ENCODE data around the gene PDE6A. TPM values are rescaled to one million over a fixed set of nuclear protein-coding genes. Genes with fewer than 3 reads are reported as not detected.

Gene PDE6A
- total RNA-seq, 1 experiment from 2014 or later = 2.6 TPM

DNA sequence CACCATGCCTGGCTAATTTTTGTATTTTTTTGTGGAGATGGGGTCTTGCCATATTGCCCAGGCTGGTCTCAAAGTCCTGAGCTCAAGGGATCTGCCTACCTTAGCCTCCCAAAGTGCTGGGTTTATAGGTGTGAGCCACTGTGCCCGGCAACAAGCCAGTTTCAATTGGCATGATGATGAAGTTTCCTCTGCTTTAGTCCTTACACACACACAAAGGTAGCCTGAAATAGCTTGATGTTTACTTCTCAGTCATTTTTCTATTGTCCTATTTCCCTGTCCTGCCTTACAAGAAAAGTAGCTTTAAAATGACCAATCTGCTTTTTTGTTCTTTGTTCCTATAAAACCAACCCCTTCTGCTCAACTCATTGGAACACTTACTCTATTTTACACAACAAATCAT lies 33.6 kb downstream of the PDE6A start:
- Histone ChIP-seq H3K4me3 (ENCODE audit: low read depth, low read length) (no peak overlapping the region), H3K9me3 (no peaks in the 10 kb centered on the region), H3K27me3 (replicated peaks; ENCODE audit: control insufficient read depth, insufficient read depth, low read length) (no peaks in the 10 kb centered on the region), H3K36me3 (ENCODE audit: control insufficient read depth, insufficient read depth, low read length) (no peaks in the 10 kb centered on the region), H3K4me1 (peaks cover 19% of the 10 kb centered on the region)
- no peak overlapping the region for H3K27ac Mint-ChIP-seq (ENCODE audit: unreplicated experiment)
- peaks cover 22% of the 10 kb centered on the region for H3K4me1 Mint-ChIP-seq (ENCODE audit: low read depth, unreplicated experiment)
- ChIA-PET POLR2A (interaction anchor here (1.0 kb wide), 1 partner anchor 90 kb away, joined by 4 read pairs; the partner anchor contains the start of genes HMGXB3 and TIGD6), CTCF (interaction anchor here (0.8 to 1.1 kb wide), 2 partner anchors 9 to 51 kb away, joined by 3 to 5 read pairs; no protein-coding TSS in a partner anchor)
- no peak for TF ChIP-seq CTCF (IDR thresholded peaks at IDR 0.05; ENCODE audit: insufficient read depth in 1 of 2, low read depth in 1 of 2, low read length in 1 of 2, severe bottlenecking in 1 of 2, unreplicated experiment in 1 of 2)
- DNase-seq = no peak
- no TSS peak for BruUV-seq (replicated peaks)
- H3K27me3 Mint-ChIP-seq (ENCODE audit: insufficient read depth, unreplicated experiment) = no peaks in the 10 kb centered on the region
- intact Hi-C loops (cut with micrococcal nuclease; ENCODE audit: unreplicated experiment) = no loop called here
- H3K9me3 Mint-ChIP-seq (ENCODE audit: unreplicated experiment) = peaks cover 2% of the 10 kb centered on the region
- H3K36me3 Mint-ChIP-seq (ENCODE audit: insufficient read depth, unreplicated experiment) = no peaks in the 10 kb centered on the region
- H3K4me3 Mint-ChIP-seq (ENCODE audit: unreplicated experiment) = no peak overlapping the region

GRCh38 chr5:149907828-149908227 lies 36.8 kb downstream of the PDE6A start:
- Mint-ChIP-seq H3K27me3 (ENCODE audit: insufficient read depth, unreplicated experiment) (no peaks in the 10 kb centered on the region), H3K4me1 (ENCODE audit: low read depth, unreplicated experiment) (peaks cover 13% of the 10 kb centered on the region), H3K4me3 (ENCODE audit: unreplicated experiment) (no peak overlapping the region), H3K27ac (ENCODE audit: unreplicated experiment) (no peak overlapping the region), H3K36me3 (ENCODE audit: insufficient read depth, unreplicated experiment) (no peaks in the 10 kb centered on the region), H3K9me3 (ENCODE audit: unreplicated experiment) (no peaks in the 10 kb centered on the region)
- Histone ChIP-seq H3K4me1 (peaks cover 11% of the 10 kb centered on the region), H3K9me3 (no peaks in the 10 kb centered on the region), H3K4me3 (ENCODE audit: low read depth, low read length) (no peak overlapping the region), H3K36me3 (ENCODE audit: control insufficient read depth, insufficient read depth, low read length) (no peaks in the 10 kb centered on the region), H3K27me3 (replicated peaks; ENCODE audit: control insufficient read depth, insufficient read depth, low read length) (no peaks in the 10 kb centered on the region)
- POLR2A ChIA-PET = no interaction called here
- CTCF ChIA-PET = no interaction called here
- intact Hi-C loops (cut with micrococcal nuclease; ENCODE audit: unreplicated experiment) = no loop called here
- TF ChIP-seq CTCF (IDR thresholded peaks at IDR 0.05; ENCODE audit: insufficient read depth in 1 of 2, low read depth in 1 of 2, low read length in 1 of 2, severe bottlenecking in 1 of 2, unreplicated experiment in 1 of 2) = no peak
- DNase-seq = no peak
- BruUV-seq (replicated peaks) = no TSS peak

- Mint-ChIP-seq H3K27me3 (ENCODE audit: insufficient read depth, unreplicated experiment) (no peaks in the 10 kb centered on the region), H3K36me3 (ENCODE audit: insufficient read depth, unreplicated experiment) (no peaks in the 10 kb centered on the region), H3K27ac (ENCODE audit: unreplicated experiment) (no peak overlapping the region), H3K9me3 (ENCODE audit: unreplicated experiment) (no peaks in the 10 kb centered on the region), H3K4me3 (ENCODE audit: unreplicated experiment) (no peak overlapping the region), H3K4me1 (ENCODE audit: low read depth, unreplicated experiment) (peaks cover 20% of the 10 kb centered on the region)
- CTCF ChIA-PET = interaction anchor here (1.0 to 1.6 kb wide), 4 partner anchors 55 to 86 kb away, joined by 3 to 7 read pairs (median 5); partner anchors contain the start of gene SLC26A2
- Histone ChIP-seq H3K36me3 (ENCODE audit: control insufficient read depth, insufficient read depth, low read length) (no peaks in the 10 kb centered on the region), H3K4me1 (peaks cover 11% of the 10 kb centered on the region), H3K27me3 (replicated peaks; ENCODE audit: control insufficient read depth, insufficient read depth, low read length) (no peaks in the 10 kb centered on the region), H3K4me3 (ENCODE audit: low read depth, low read length) (no peak overlapping the region), H3K9me3 (no peaks in the 10 kb centered on the region)
- intact Hi-C loops (cut with micrococcal nuclease; ENCODE audit: unreplicated experiment) = loop anchor here (5.0 kb wide), 1 partner anchor 68 kb away; no protein-coding TSS in a partner anchor
- DNase-seq = peak in 1 of 2 experiments; percentile 15
- POLR2A ChIA-PET = no interaction called here
- TF ChIP-seq CTCF (IDR thresholded peaks at IDR 0.05; ENCODE audit: insufficient read depth in 1 of 2, low read depth in 1 of 2, low read length in 1 of 2, severe bottlenecking in 1 of 2, unreplicated experiment in 1 of 2) = peak in 1 of 2 experiments; percentile 29
- BruUV-seq (replicated peaks) = no TSS peak
These were observed 39.6 kb downstream of the PDE6A start for GRCh38 chr5:149904977-149905376.
